Effector memory CD8-positive, alpha-beta T cell (primary cell): ENCODE measurements around the gene NEGR1.

Source experiments
- ATAC-seq: fragments of 150-1000 bp; cut with Tn5 transposase; replicated peaks from 2 replicates; pipeline ENCODE4 v1.10.0; 2021; ENCODE audit warnings: mild to moderate bottlenecking, moderate library complexity
- DNase-seq, 3 experiments: peaks; one replicate each; pipeline ENCODE4 v3.0.0; 2021
- H3K27ac Mint-ChIP-seq, 2 donors: one replicate each; pipeline ENCODE4 v1.8.0; 2022; ENCODE audit warnings: mild to moderate bottlenecking in 2 of 2, mixed read lengths in 2 of 2, moderate library complexity in 2 of 2
- H3K27me3 Mint-ChIP-seq, 2 donors: one replicate each; pipeline ENCODE4 v1.8.0; 2022; ENCODE audit warnings: mixed read lengths in 2 of 2
- H3K36me3 Mint-ChIP-seq: one replicate; pipeline ENCODE4 v1.8.0; 2022; ENCODE audit warnings: mild to moderate bottlenecking, moderate library complexity, mixed read lengths; ENCODE audit not compliant: insufficient read depth
- H3K4me1 Mint-ChIP-seq, 2 donors: one replicate each; pipeline ENCODE4 v1.8.0; 2022; ENCODE audit warnings: low read depth in 2 of 2, mixed read lengths in 2 of 2
- H3K4me3 Mint-ChIP-seq, 2 donors: one replicate each; pipeline ENCODE4 v1.8.0; 2022; ENCODE audit warnings: mild to moderate bottlenecking in 2 of 2, mixed read lengths in 2 of 2, moderate library complexity in 2 of 2
- H3K9me3 Mint-ChIP-seq, 2 donors: one replicate each; pipeline ENCODE4 v1.8.0; 2022; ENCODE audit warnings: mixed read lengths in 2 of 2

Gene NEGR1

GRCh38 chr1:71600023-71600422 is 682.3 kb downstream of the NEGR1 start:
- Mint-ChIP-seq H3K27me3 (no peaks in the 10 kb centered on the region), H3K4me1 (no peaks in the 10 kb centered on the region), H3K36me3 (no peaks in the 10 kb centered on the region), H3K27ac (no peak overlapping the region), H3K4me3 (no peak overlapping the region), H3K9me3 (peaks cover 5 to 16% of the 10 kb centered on the region in 2 donors)
- DNase-seq (no peak), ATAC-seq (no peak)

GRCh38 chr1:71599306-71599705 is 683.0 kb downstream of the NEGR1 start:
- no peak overlapping the region for H3K4me3 Mint-ChIP-seq
- H3K9me3 Mint-ChIP-seq = peaks cover 5 to 16% of the 10 kb centered on the region in 2 donors
- no peak overlapping the region for H3K27ac Mint-ChIP-seq
- no peak for DNase-seq
- no peaks in the 10 kb centered on the region for H3K4me1 Mint-ChIP-seq
- no peaks in the 10 kb centered on the region for H3K36me3 Mint-ChIP-seq
- ATAC-seq = no peak
- no peaks in the 10 kb centered on the region for H3K27me3 Mint-ChIP-seq

- DNase-seq = no peak
- H3K36me3 Mint-ChIP-seq = no peaks in the 10 kb centered on the region
- H3K4me3 Mint-ChIP-seq = no peak overlapping the region
- no peaks in the 10 kb centered on the region for H3K27me3 Mint-ChIP-seq
- H3K27ac Mint-ChIP-seq = no peak overlapping the region
- H3K4me1 Mint-ChIP-seq = no peaks in the 10 kb centered on the region
- ATAC-seq = no peak
- peaks cover 3 to 22% of the 10 kb centered on the region in 2 donors for H3K9me3 Mint-ChIP-seq
Observed at GRCh38 chr1:71593523-71593922, 688.8 kb downstream of the NEGR1 start.

GRCh38 chr1:71592646-71593274 is 689.6 kb downstream of the NEGR1 start:
- no peak overlapping the region for H3K4me3 Mint-ChIP-seq
- H3K36me3 Mint-ChIP-seq = no peaks in the 10 kb centered on the region
- ATAC-seq = no peak

GRCh38 chr1:71589005-71589404 is 693.3 kb downstream of the NEGR1 start:
- no peaks in the 10 kb centered on the region for H3K27me3 Mint-ChIP-seq
- ATAC-seq (no peak), DNase-seq (no peak)
- no peak overlapping the region for H3K27ac Mint-ChIP-seq
- no peak overlapping the region for H3K4me3 Mint-ChIP-seq
- H3K9me3 Mint-ChIP-seq = peaks cover 0 to 21% of the 10 kb centered on the region in 2 donors
- H3K36me3 Mint-ChIP-seq = no peaks in the 10 kb centered on the region
- no peaks in the 10 kb centered on the region for H3K4me1 Mint-ChIP-seq

More at GRCh38 chr1:71592646-71593274, 689.6 kb downstream of the NEGR1 start:
- Mint-ChIP-seq H3K9me3 (peaks cover 3 to 22% of the 10 kb centered on the region in 2 donors), H3K27me3 (no peaks in the 10 kb centered on the region), H3K27ac (no peak overlapping the region), H3K4me1 (no peaks in the 10 kb centered on the region)
- no peak for DNase-seq

- no peak overlapping the region for H3K4me3 Mint-ChIP-seq
- no peak overlapping the region for H3K27ac Mint-ChIP-seq
- H3K36me3 Mint-ChIP-seq = no peaks in the 10 kb centered on the region
- H3K27me3 Mint-ChIP-seq = no peaks in the 10 kb centered on the region
- H3K9me3 Mint-ChIP-seq = peaks cover 0 to 14% of the 10 kb centered on the region in 2 donors
- DNase-seq = no peak
- no peak for ATAC-seq
- H3K4me1 Mint-ChIP-seq = no peaks in the 10 kb centered on the region
Observed at GRCh38 chr1:71587961-71588360, 694.4 kb downstream of the NEGR1 start.

GRCh38 chr1:71586030-71586429 is 696.3 kb downstream of the NEGR1 start:
- Mint-ChIP-seq H3K27me3 (no peaks in the 10 kb centered on the region), H3K4me1 (no peaks in the 10 kb centered on the region), H3K4me3 (no peak overlapping the region), H3K36me3 (no peaks in the 10 kb centered on the region), H3K27ac (no peak overlapping the region), H3K9me3 (peaks cover 0 to 14% of the 10 kb centered on the region in 2 donors)
- no peak for DNase-seq
- ATAC-seq = no peak

GRCh38 chr1:71583756-71584155 is 698.6 kb downstream of the NEGR1 start:
- Mint-ChIP-seq H3K9me3 (no peaks in the 10 kb centered on the region), H3K27ac (no peak overlapping the region), H3K27me3 (no peaks in the 10 kb centered on the region), H3K4me3 (no peak overlapping the region), H3K36me3 (no peaks in the 10 kb centered on the region), H3K4me1 (no peaks in the 10 kb centered on the region)
- ATAC-seq (no peak), DNase-seq (no peak)

GRCh38 chr1:71582673-71583072 is 699.7 kb downstream of the NEGR1 start:
- ATAC-seq = no peak
- Mint-ChIP-seq H3K4me3 (no peak overlapping the region), H3K36me3 (no peaks in the 10 kb centered on the region), H3K27me3 (no peaks in the 10 kb centered on the region), H3K4me1 (no peaks in the 10 kb centered on the region), H3K27ac (no peak overlapping the region), H3K9me3 (peaks cover 0 to 1% of the 10 kb centered on the region in 2 donors)
- no peak for DNase-seq

GRCh38 chr1:71577451-71578131 is 704.7 kb downstream of the NEGR1 start:
- no peaks in the 10 kb centered on the region for H3K27me3 Mint-ChIP-seq
- H3K4me3 Mint-ChIP-seq = no peak overlapping the region
- no peak for DNase-seq
- no peaks in the 10 kb centered on the region for H3K36me3 Mint-ChIP-seq
- H3K9me3 Mint-ChIP-seq = peaks cover 0 to 7% of the 10 kb centered on the region in 2 donors
- H3K27ac Mint-ChIP-seq = no peak overlapping the region
- no peaks in the 10 kb centered on the region for H3K4me1 Mint-ChIP-seq
- ATAC-seq = no peak

- no peak overlapping the region for H3K27ac Mint-ChIP-seq
- H3K4me3 Mint-ChIP-seq = no peak overlapping the region
- H3K4me1 Mint-ChIP-seq = no peaks in the 10 kb centered on the region
- no peak for DNase-seq
- ATAC-seq = no peak
- H3K27me3 Mint-ChIP-seq = no peaks in the 10 kb centered on the region
- no peaks in the 10 kb centered on the region for H3K36me3 Mint-ChIP-seq
- H3K9me3 Mint-ChIP-seq = peaks cover 0 to 8% of the 10 kb centered on the region in 2 donors
Observed at GRCh38 chr1:71572038-71572437, 710.3 kb downstream of the NEGR1 start.

- no peaks in the 10 kb centered on the region for H3K27me3 Mint-ChIP-seq
- H3K4me1 Mint-ChIP-seq = no peaks in the 10 kb centered on the region
- H3K27ac Mint-ChIP-seq = no peak overlapping the region
- no peak for DNase-seq
- no peaks in the 10 kb centered on the region for H3K36me3 Mint-ChIP-seq
- no peak for ATAC-seq
- H3K9me3 Mint-ChIP-seq = peaks cover 3 to 8% of the 10 kb centered on the region in 2 donors
- H3K4me3 Mint-ChIP-seq = no peak overlapping the region
Observed at GRCh38 chr1:71566413-71566812, 715.9 kb downstream of the NEGR1 start.

- Mint-ChIP-seq H3K4me3 (no peak overlapping the region), H3K4me1 (no peaks in the 10 kb centered on the region), H3K27ac (no peak overlapping the region), H3K27me3 (no peaks in the 10 kb centered on the region), H3K9me3 (peaks cover 3 to 8% of the 10 kb centered on the region in 2 donors), H3K36me3 (no peaks in the 10 kb centered on the region)
- ATAC-seq = no peak
- DNase-seq = no peak
Observed at GRCh38 chr1:71565831-71566230, 716.5 kb downstream of the NEGR1 start.

- no peak for ATAC-seq
- H3K27me3 Mint-ChIP-seq = no peaks in the 10 kb centered on the region
- H3K4me3 Mint-ChIP-seq = no peak overlapping the region
- peaks cover 3 to 8% of the 10 kb centered on the region in 2 donors for H3K9me3 Mint-ChIP-seq
- H3K27ac Mint-ChIP-seq = no peak overlapping the region
- H3K36me3 Mint-ChIP-seq = no peaks in the 10 kb centered on the region
- H3K4me1 Mint-ChIP-seq = no peaks in the 10 kb centered on the region
- no peak for DNase-seq
Observed at GRCh38 chr1:71565262-71565661, 717.1 kb downstream of the NEGR1 start.
